PC-3 (cell line): ENCODE data around the gene LMO4. TPM values are rescaled to one million over a fixed set of nuclear protein-coding genes. Genes with fewer than 3 reads are reported as not detected.

Experiments used
- ATAC-seq: fragments of 200-7000 bp; cut with Tn5 transposase; 2 replicates; pipeline ENCODE4 v1.9.1; 2020; ENCODE audit warnings: mild to moderate bottlenecking, moderate library complexity
- BruUV-seq: library from RNA; stranded (reverse); fragments of 400-500 nt; replicated peaks from 2 replicates; lab custom pipeline; 2021; lab: Mats Ljungman, UMichigan
- CTCF ChIA-PET: fragments of 300-600 bp; sonication (Branson Sonifier 250); formaldehyde crosslinking; loops from one replicate; lab custom pipeline; 2022; ENCODE audit warnings: antibody characterized with exemption; lab: Charles Lee
- POLR2A ChIA-PET: fragments of 300-600 bp; sonication (Branson Sonifier 250); formaldehyde crosslinking; loops from one replicate; lab custom pipeline; 2022; ENCODE audit warnings: antibody characterized with exemption; ENCODE audit not compliant: unreplicated experiment; lab: Charles Lee
- DNase-seq: peaks from one replicate; pipeline ENCODE4 v3.0.0-alpha.2; 2015
- H2AFZ ChIP-seq: fragments of 300-600 bp; sonication (generic); 2 replicates; pipeline ENCODE4 v1.6.0; 2016; ENCODE audit warnings: antibody characterized with exemption, low read length
- H3F3A ChIP-seq: fragments of 300-600 bp; sonication (generic); one replicate; pipeline ENCODE4 v1.6.0; 2017; ENCODE audit warnings: antibody characterized with exemption, low read length, control low read depth, mild to moderate bottlenecking; ENCODE audit not compliant: unreplicated experiment
- H3K27ac ChIP-seq: fragments of 300-600 bp; sonication (generic); 2 replicates; pipeline ENCODE4 v1.5.1; 2016; ENCODE audit warnings: mild to moderate bottlenecking, low read length
- H3K27me3 ChIP-seq: fragments of 300-600 bp; sonication (generic); 2 replicates; pipeline ENCODE4 v1.6.1; 2016; ENCODE audit warnings: low read length, mixed read lengths
- H3K36me3 ChIP-seq: fragments of 300-600 bp; sonication (generic); 2 replicates; pipeline ENCODE4 v1.6.1; 2016; ENCODE audit warnings: low read depth, mixed run types, low read length, mixed read lengths
- H3K4me1 ChIP-seq: fragments of 300-600 bp; sonication (generic); 2 replicates; pipeline ENCODE4 v1.5.1; 2016; ENCODE audit warnings: low read length; ENCODE audit not compliant: insufficient read depth
- H3K4me2 ChIP-seq: fragments of 300-600 bp; sonication (generic); 2 replicates; pipeline ENCODE4 v1.6.0; 2016; ENCODE audit warnings: low read length
- H3K4me3 ChIP-seq: fragments of 300-600 bp; sonication (generic); 2 replicates; pipeline ENCODE4 v1.5.1; 2016; ENCODE audit warnings: mild to moderate bottlenecking, low read length, mixed read lengths
- H3K79me2 ChIP-seq: fragments of 300-600 bp; sonication (generic); 2 replicates; pipeline ENCODE4 v1.6.1; 2017; ENCODE audit warnings: low read length, mixed read lengths
- H3K9ac ChIP-seq: fragments of 300-600 bp; sonication (generic); 2 replicates; pipeline ENCODE4 v1.6.0; 2016; ENCODE audit warnings: mild to moderate bottlenecking, low read length
- H3K9me2 ChIP-seq: fragments of 300-600 bp; sonication (generic); replicated peaks from 2 replicates; pipeline ENCODE4 v1.6.1; 2016; ENCODE audit warnings: mixed run types, low read length, mixed read lengths
- H3K9me3 ChIP-seq: fragments of 300-600 bp; sonication (generic); 2 replicates; pipeline ENCODE4 v1.6.1; 2016; ENCODE audit warnings: low read length, mixed read lengths
- H4K20me1 ChIP-seq: fragments of 300-600 bp; sonication (generic); 2 replicates; pipeline ENCODE4 v1.6.1; 2016; ENCODE audit warnings: low read length, mixed read lengths
- CTCF ChIP-seq: fragments of 300-600 bp; sonication (generic); conservative IDR thresholded peaks from 2 replicates; pipeline ENCODE4 v1.5.1; 2017; ENCODE audit warnings: antibody characterized with exemption, low read depth, mild to moderate bottlenecking, low read length
- EZH2 ChIP-seq: fragments of 300-600 bp; sonication (generic); IDR thresholded peaks from one replicate; pipeline ENCODE4 v1.6.1; 2017; ENCODE audit warnings: antibody characterized with exemption, mild to moderate bottlenecking, low read length; ENCODE audit not compliant: unreplicated experiment
- EZH2phosphoT487 ChIP-seq: fragments of 300-600 bp; sonication (generic); IDR thresholded peaks from 2 replicates; pipeline ENCODE4 v1.6.1; 2018; ENCODE audit warnings: mild to moderate bottlenecking, antibody characterized with exemption, low read length, borderline replicate concordance
- intact Hi-C: fragments of 100-400 bp; cut with micrococcal nuclease; formaldehyde crosslinking; loops from 2 replicates; pipeline ENCODE4 v1.9.0; 2023
- total RNA-seq: library from RNA; depleted of rRNA; stranded (reverse); fragments of >200 nt; gene quantifications from 2 replicates; pipeline ENCODE4 v1.2.3, GENCODE V29; 2014

Gene LMO4
- total RNA-seq, 1 experiment from 2014 or later: 41.5 TPM

- no peak overlapping the region for H3K9ac ChIP-seq
- DNase-seq (no peak), ATAC-seq (no peak)
- H3K4me1 ChIP-seq: no peaks in the 10 kb centered on the region
- intact Hi-C loops: no loop called here
- BruUV-seq: no TSS peak
- no peaks in the 10 kb centered on the region for H3K9me3 ChIP-seq
- H3K36me3 ChIP-seq: no peaks in the 10 kb centered on the region
- H3K27ac ChIP-seq: no peak overlapping the region
- H4K20me1 ChIP-seq: no peaks in the 10 kb centered on the region
- no peak overlapping the region for H3K4me2 ChIP-seq
- no peaks in the 10 kb centered on the region for H3K9me2 ChIP-seq
- H2AFZ ChIP-seq: no peak overlapping the region
- no peak overlapping the region for H3K4me3 ChIP-seq
- H3K79me2 ChIP-seq: no peaks in the 10 kb centered on the region
- TF ChIP-seq EZH2phosphoT487 (no peak), CTCF (no peak), EZH2 (no peak)
- ChIA-PET POLR2A (no interaction called here), CTCF (no interaction called here)
- no peaks in the 10 kb centered on the region for H3K27me3 ChIP-seq
- H3F3A ChIP-seq: no peaks in the 10 kb centered on the region
Measured at GRCh38 chr1:87379306-87379705, 50.6 kb downstream of the LMO4 start.

- Histone ChIP-seq H3F3A (no peaks in the 10 kb centered on the region), H3K27me3 (no peaks in the 10 kb centered on the region), H3K36me3 (no peaks in the 10 kb centered on the region), H3K4me3 (no peak overlapping the region), H2AFZ (no peak overlapping the region), H3K4me1 (no peaks in the 10 kb centered on the region), H3K27ac (peak overlapping the region; percentile 8; the same call in 1 of the 2 replicates), H3K9me2 (no peaks in the 10 kb centered on the region), H3K9me3 (no peaks in the 10 kb centered on the region), H4K20me1 (no peaks in the 10 kb centered on the region), H3K9ac (no peak overlapping the region), H3K4me2 (no peak overlapping the region), H3K79me2 (no peaks in the 10 kb centered on the region)
- ATAC-seq: peak; percentile 28
- no TSS peak for BruUV-seq
- TF ChIP-seq EZH2: no peak
- TF ChIP-seq EZH2phosphoT487: no peak
- TF ChIP-seq CTCF: no peak
- DNase-seq: no peak
- intact Hi-C loops: no loop called here
- ChIA-PET CTCF (no interaction called here), POLR2A (no interaction called here)
Measured at GRCh38 chr1:87386217-87386790, 57.6 kb downstream of the LMO4 start.

GRCh38 chr1:87388411-87388810, 59.7 kb downstream of the LMO4 start:
- POLR2A ChIA-PET: no interaction called here
- no peaks in the 10 kb centered on the region for H3K36me3 ChIP-seq
- H4K20me1 ChIP-seq: no peaks in the 10 kb centered on the region
- no peaks in the 10 kb centered on the region for H3K79me2 ChIP-seq
- H3K9me3 ChIP-seq: no peaks in the 10 kb centered on the region
- intact Hi-C loops: no loop called here
- no peak overlapping the region for H3K9ac ChIP-seq
- no peaks in the 10 kb centered on the region for H3F3A ChIP-seq
- BruUV-seq: no TSS peak
- no peaks in the 10 kb centered on the region for H3K9me2 ChIP-seq
- no peak overlapping the region for H2AFZ ChIP-seq
- DNase-seq (no peak), ATAC-seq (no peak)
- H3K27me3 ChIP-seq: no peaks in the 10 kb centered on the region
- TF ChIP-seq EZH2phosphoT487 (no peak), EZH2 (no peak), CTCF (no peak)
- H3K4me3 ChIP-seq: no peak overlapping the region
- no peak overlapping the region for H3K27ac ChIP-seq
- peaks cover 18% of the 10 kb centered on the region for H3K4me1 ChIP-seq
- CTCF ChIA-PET: no interaction called here
- H3K4me2 ChIP-seq: no peak overlapping the region
